D341Med (cell line): Measurements from ENCODE around the gene IGLL5.
"Not testable (repeated sequence)": the region's sequence is repeated elsewhere in the genome, so short reads cannot be mapped to it uniquely, and the experiment has no call there.

ENCODE experiments used
- DNase-seq: peaks from one replicate; pipeline ENCODE4 v3.0.0; 2012; ENCODE audit warnings: low spot score

IGLL5 gene

GRCh38 chr22:22884010-22884887 lies 3.4 kb upstream of the IGLL5 start:
- peak; percentile 65 for DNase-seq

GRCh38 chr22:22884888-22885840 lies 2.5 kb upstream of the IGLL5 start:
- DNase-seq, result no peak

GRCh38 chr22:22886546-22886945 lies 1.1 kb upstream of the IGLL5 start:
- DNase-seq, result no peak

DNA sequence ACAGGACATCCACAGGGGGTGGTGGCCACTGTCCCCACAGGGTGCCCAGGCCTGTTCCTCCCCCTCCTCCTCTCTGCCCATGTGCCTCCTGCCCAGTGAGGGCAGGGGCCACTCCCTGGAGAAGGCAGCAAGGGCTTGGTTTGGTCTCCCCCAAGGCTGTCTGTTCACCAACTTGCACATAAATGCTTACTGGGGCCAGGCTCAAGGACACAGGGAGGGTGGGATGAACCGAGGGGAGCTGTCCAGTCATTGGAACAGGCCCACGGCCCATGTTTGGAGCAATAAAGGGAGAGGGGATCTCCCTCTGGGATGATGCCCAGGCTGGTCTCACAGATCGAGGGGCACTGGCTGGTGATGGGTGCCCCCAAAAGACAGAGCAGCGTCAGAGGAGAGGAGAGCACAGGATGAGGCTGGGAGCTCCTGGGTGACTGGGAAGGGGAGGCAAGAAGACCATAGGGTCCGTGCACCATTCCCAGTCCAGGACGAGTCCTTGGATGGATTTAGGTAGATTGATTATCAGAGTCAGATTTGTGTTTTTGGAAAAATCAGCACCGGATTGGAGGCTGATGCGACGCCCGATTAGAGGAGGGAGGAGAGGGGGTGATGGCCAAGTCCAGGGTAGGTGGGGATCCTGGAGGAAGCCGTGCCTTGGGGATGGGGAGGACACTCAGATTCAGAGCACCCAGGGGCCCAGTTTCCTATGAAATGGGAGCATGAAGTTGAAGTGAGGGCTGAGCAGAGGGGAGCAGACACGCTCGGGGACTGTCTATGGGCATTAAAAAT lies 1.1 kb downstream of the IGLL5 start:
- no peak for DNase-seq

GRCh38 chr22:22890085-22890484 lies 2.5 kb downstream of the IGLL5 start:
- no peak for DNase-seq

- no peak for DNase-seq
These were observed 3.6 kb downstream of the IGLL5 start for GRCh38 chr22:22891139-22891621.

DNA sequence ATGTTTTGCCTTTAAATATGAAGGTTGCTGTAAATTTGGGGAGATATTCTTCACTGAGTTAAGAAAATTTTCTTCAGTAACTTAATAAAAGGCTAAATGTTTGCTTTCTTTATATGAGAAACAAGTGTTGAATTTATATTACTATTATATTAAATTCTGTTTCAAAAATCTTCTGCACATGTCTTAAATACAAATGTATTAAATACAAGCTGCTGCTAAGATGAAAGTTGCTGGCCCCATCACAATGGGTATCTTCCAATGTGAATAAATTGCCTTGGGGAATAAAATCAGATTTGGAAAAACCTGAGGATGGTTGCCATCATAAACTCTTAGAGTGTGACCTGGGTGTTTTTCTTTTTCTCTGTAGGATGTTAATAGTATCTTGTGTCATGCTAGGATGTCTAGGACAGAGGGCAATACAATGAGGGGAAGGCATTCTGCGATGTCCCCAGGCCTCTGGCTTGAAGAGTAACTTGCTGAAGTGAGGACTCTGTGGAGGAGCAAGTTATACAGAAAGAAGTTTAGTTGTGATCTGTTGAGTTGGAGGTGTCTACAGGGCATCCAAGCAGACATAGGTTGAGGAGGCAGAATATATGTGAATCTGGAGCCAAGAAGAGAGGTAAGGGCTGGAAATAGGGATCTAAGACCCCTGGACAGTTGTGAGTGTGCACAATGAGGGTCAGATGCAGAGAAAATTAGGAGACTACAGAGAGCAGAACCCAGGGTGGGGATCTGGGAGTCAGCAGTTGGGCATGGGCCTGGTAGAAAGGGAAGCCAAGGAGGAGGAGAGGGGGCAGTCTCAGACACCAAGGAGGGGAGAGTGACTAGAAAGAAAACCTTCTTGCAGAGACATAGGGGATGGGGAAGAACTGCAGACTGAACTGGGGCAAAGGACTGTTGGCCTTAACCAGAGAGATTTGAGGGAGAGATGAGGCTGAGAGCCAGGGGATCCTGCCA lies 4.8 kb downstream of the IGLL5 start:
- no peak for DNase-seq

DNA sequence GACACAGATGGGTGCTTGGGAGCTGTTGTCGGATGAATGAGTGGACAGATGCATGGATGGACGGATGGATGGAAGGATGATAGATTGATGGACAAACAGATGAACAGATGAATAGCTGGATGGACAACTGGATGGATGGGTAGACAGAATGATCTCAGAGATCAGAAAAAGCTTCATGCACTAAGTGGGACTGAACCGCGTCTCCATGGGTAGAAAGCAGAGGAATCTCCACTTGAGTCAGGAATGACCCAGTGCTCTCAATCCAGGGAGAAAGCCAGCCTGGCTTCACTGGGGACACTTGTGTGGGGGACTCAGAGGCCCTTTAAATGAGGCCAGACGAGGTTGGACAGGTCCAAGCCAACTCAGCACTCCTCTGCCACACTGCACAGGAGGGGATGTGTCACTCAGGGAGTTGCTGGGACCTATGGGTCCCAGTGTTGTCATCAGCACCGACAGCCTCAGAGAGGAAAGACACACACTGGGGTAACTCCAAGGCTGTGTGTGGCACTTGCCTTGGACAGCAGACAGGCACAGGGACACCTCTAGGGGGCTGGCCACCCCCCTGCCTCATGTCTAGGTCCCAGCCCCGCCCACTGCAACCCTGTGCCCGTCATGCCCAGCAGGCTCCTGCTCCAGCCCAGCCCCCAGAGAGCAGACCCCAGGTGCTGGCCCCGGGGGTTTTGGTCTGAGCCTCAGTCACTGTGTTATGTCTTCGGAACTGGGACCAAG lies 5.6 kb downstream of the IGLL5 start:
- no peak for DNase-seq

DNA sequence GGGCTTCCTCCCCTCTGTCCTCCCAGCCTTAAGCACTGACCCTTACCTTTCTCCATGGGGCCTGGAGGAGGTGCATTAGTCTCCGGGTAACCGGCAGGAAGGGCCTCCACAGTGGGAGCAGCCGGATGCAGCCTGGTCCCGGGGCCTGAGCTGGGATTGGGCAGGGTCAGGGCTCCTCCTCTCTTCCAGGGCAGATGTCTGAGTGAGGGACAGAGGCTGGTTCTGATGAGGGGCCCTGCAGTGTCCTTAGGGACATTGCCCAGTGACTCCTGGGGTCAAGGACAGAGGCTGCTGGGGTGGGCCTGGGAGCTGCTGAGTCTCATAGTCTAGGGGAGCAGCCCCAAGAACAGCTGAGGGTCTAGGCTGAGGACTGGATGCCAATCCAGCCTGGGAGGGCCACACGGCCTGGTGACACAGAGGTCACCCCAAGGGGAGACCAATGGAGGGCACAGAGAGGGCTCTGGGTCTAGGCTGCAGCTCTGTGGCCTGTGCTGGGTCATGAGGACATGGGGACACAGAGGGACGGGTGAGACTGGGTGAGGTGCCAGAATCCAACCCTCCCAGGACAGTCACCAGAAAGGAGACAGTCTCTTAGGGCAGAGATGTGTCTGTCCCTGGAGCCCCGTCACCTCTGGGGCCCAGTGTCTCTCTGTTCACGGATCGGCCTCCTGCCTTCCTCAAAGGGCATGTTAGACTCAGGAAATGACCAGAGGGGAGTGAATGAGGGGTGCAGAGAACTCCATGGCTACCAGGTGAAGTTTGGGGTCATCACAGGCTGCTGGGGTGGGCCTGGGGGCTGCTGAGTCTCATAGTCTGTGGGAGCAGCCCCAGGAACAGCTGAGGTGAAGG lies 6.5 kb downstream of the IGLL5 start:
- no peak for DNase-seq

DNA sequence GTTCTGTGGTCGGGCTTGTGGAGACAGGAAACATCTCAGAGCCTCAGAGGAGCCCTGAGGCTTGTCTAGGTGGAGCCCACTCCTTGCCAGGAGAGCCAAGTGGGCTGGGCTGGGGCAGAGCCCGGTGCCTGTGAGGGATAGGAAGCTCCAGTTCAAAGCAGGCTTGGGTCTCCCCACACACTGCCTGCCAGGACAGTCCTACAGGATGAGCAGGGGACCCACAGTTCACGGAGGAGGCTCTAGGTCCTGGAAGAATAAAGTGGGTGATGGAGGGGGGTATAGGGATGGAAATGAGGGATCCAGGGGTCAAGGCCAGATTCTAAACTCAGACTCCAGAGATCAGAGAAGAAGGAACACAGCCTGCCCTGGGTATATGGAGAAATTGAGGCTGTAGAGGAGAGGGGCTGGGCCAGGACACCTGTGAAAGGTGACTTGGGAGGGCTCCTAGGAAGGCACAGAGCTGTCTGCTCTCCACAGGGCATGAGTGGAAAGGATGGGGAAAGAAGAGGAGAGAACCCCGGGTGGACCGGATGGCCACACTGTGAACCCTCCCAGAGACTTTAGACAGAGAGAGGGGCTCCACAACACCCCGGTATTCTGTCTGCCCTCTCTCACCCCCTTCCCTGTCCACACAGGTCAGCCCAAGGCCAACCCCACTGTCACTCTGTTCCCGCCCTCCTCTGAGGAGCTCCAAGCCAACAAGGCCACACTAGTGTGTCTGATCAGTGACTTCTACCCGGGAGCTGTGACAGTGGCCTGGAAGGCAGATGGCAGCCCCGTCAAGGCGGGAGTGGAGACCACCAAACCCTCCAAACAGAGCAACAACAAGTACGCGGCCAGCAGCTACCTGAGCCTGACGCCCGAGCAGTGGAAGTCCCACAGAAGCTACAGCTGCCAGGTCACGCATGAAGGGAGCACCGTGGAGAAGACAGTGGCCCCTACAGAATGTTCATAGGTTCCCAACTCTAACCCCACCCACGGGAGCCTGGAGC lies 7.4 kb downstream of the IGLL5 start:
- no peak for DNase-seq

DNA sequence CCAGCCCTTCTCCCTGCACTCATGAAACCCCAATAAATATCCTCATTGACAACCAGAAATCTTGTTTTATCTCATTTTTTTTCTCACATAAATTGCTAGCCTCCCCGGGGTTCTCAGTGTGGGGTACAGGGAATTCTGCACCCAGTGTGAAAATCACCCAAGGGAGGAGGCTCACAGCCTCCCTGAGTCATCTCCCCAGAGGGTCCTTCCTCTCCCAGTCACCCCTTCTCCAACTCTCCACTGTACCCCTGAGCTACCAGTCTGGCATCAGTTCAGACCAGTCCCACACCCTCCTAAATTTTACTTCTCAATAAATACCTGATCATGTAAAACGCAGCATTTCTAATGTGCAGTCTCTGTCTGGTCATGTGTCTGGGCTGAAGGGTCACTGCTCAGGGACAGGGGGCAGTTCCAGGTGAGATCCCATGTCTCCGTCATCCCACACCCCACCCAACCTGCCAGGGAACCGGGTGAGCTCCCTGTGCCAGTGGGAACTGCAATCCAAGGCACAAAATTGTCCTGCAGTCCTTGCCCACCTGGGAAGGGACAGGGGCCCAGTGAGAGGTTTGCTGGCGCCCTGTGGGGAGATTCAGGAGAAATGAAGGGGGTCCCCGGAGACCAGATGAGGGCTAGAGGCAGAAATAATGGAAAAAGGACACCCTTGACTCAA lies 8.3 kb downstream of the IGLL5 start:
- no peak for DNase-seq

- no peak for DNase-seq
These were observed 9.0 kb downstream of the IGLL5 start for GRCh38 chr22:22896601-22897000.

GRCh38 chr22:22897091-22897490 lies 9.5 kb downstream of the IGLL5 start:
- no peak for DNase-seq

GRCh38 chr22:22897947-22898346 lies 10.3 kb downstream of the IGLL5 start:
- no peak for DNase-seq

- not testable (repeated sequence) for DNase-seq
These were observed 10.9 kb downstream of the IGLL5 start for GRCh38 chr22:22898411-22898950.

DNA sequence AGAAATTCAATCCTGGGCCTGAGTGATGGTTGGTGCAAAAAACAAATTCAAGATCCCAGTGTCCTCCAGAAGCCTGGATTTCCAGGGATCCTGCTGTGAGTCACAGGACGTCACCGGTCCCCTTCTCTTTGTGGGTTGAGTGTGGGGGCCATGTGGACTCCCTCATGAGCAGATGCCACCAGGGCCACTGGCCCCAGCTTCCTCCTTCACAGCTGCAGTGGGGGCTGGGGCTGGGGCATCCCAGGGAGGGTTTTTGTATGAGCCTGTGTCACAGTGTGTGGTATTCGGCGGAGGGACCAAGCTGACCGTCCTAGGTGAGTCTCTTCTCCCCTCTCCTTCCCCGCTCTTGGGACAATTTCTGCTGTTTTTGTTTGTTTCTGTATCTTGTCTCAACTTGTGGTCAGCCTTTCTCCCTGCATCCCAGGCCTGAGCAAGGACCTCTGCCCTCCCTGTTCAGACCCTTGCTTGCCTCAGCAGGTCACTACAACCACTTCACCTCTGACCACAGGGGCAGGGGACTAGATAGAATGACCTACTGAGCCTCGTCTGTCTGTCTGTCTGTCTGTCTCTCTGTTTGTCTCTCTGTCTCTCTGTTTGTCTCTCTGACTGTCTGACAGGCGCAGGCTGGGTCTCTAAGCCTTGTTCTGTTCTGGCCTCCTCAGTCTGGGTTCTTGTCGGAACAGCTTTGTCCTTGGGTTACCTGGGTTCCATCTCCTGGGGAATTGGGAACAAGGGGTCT lies 11.9 kb downstream of the IGLL5 start:
- DNase-seq, result not testable (repeated sequence)
